Naive thymus-derived CD8-positive, alpha-beta T cell (primary cell): ENCODE measurements around the gene GMPPA. TPM values are rescaled to one million over a fixed set of nuclear protein-coding genes. Genes with fewer than 3 reads are reported as not detected.

Source experiments
- ATAC-seq, 2 donors: fragments of 150-1000 bp; cut with Tn5 transposase in 1 of 2; sonication (Bioruptor Pico), chemical (Tn5 transposase) in 1 of 2; 1 replicate in 1 of 2; 2 replicates in 1 of 2; pipeline ENCODE4 v1.10.0; 2021; ENCODE audit warnings: mild to moderate bottlenecking in 2 of 2, moderate library complexity in 2 of 2
- POLR2A ChIA-PET: fragments of 350-600 bp; sonication (Branson Sonifier 250); formaldehyde crosslinking; loops from one replicate; lab custom pipeline; 2021; ENCODE audit warnings: antibody characterized with exemption; lab: Charles Lee
- DNase-seq, 10 donors: peaks; one replicate each; pipeline versions ENCODE4 v3.0.0 to v3.0.0-alpha.2; 2020 to 2022
- H3K27ac Mint-ChIP-seq, 10 donors: one replicate each; pipeline ENCODE4 v1.8.0; 2020 to 2022; ENCODE audit warnings: mild to moderate bottlenecking in 10 of 10, mixed read lengths in 10 of 10, moderate library complexity in 4 of 10, inconsistent platforms in 1 of 10
- H3K27me3 Mint-ChIP-seq, 5 donors: one replicate each; pipeline ENCODE4 v1.8.0; 2021 to 2022; ENCODE audit warnings: mixed read lengths in 5 of 5
- H3K36me3 Mint-ChIP-seq, 3 donors: one replicate each; pipeline ENCODE4 v1.8.0; 2020 to 2022; ENCODE audit warnings: mixed read lengths in 3 of 3, mild to moderate bottlenecking in 2 of 3, inconsistent platforms in 1 of 3
- H3K4me1 Mint-ChIP-seq, 4 donors: one replicate each; pipeline ENCODE4 v1.8.0; 2021 to 2022; ENCODE audit warnings: mixed read lengths in 4 of 4
- H3K4me3 Mint-ChIP-seq, 10 donors: one replicate each; pipeline ENCODE4 v1.8.0; 2020 to 2022; ENCODE audit warnings: mild to moderate bottlenecking in 10 of 10, mixed read lengths in 10 of 10, moderate library complexity in 6 of 10, inconsistent platforms in 1 of 10
- H3K9me3 Mint-ChIP-seq, 9 donors: one replicate each; pipeline ENCODE4 v1.8.0; 2020 to 2022; ENCODE audit warnings: mixed read lengths in 9 of 9, mild to moderate bottlenecking in 3 of 9, inconsistent platforms in 1 of 9, moderate library complexity in 1 of 9
- microRNA-seq: library from miRNA; unstranded; fragments of <30 nt; microRNA quantifications from one replicate; pipeline ENCODE4 v1.2.0, GENCODE V29; 2022; ENCODE audit warnings: borderline microRNAs expressed
- polyA plus RNA-seq, 3 donors: library from polyadenylated mRNA; unstranded; fragments of 300-500 nt; fragmentation: Illumina TruSeq; gene quantifications; one replicate each; pipeline ENCODE4 v1.2.3, GENCODE V29; 2021
- total RNA-seq, 8 experiments: library from RNA in 2 of 8; stranded (reverse) in 2 of 8; gene quantifications; one replicate each; pipeline ENCODE4 v1.2.3 and lab custom pipeline; 2021 to 2026

The GMPPA gene
- total and polyA plus RNA-seq, 5 experiments from 2014 or later: 12.1 to 26.9 (median 22.0) TPM

DNA sequence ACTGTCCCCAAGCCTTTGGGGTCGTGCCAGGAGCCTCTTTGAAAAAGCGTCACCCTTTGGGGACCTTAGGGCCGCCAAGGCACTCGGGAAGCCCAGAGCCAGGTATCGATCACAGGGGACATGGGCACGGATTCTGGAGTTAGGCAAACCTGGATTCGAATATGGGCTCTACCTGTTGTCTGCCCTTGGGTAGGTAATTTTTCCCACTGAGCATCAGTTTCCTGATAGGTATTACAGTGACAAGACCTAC, 54.4 kb downstream of the GMPPA start:
- ATAC-seq (no peak), DNase-seq (no peak)
- H3K27ac Mint-ChIP-seq: peak overlapping the region in 1 of 10 donors; percentile 62
- H3K9me3 Mint-ChIP-seq: no peaks in the 10 kb centered on the region
- peaks cover 7 to 16% (median 11%) of the 10 kb centered on the region in 4 donors for H3K4me1 Mint-ChIP-seq
- H3K36me3 Mint-ChIP-seq: no peaks in the 10 kb centered on the region
- peak overlapping the region; percentile 11 to 84 (median 64) for H3K4me3 Mint-ChIP-seq
- H3K27me3 Mint-ChIP-seq: peaks cover 23 to 57% (median 35%) of the 10 kb centered on the region in 5 donors
- POLR2A ChIA-PET: interaction anchor here (1.5 kb wide), 1 partner anchor 55 kb away, joined by 4 read pairs; the partner anchor contains the start of gene GMPPA

DNA sequence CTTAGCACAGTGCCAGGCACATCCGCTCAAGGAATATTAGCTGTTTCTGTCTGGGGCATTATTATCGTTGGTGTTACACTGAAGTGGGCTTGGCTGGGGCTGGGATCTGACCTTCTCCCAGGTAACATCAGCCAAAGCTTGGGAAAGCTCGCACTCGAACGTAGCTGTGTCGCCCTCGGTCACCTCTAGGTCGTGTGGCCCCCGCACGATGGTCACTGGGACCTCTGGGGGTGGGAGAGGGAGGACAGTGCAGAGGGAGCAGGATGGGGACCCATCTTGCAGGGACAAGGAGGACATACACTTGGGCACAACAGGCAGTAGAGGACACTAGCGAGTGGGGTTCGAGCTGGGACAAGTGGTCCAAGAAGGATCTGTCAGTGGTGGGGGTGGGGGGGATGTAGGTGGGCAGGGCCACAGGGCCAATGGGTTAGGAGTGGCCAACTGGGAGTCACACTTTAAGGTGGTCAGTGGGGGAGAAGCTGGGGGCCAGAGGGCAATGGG, 54.8 kb downstream of the GMPPA start:
- POLR2A ChIA-PET: no interaction called here
- no peaks in the 10 kb centered on the region for H3K9me3 Mint-ChIP-seq
- no peak for DNase-seq
- H3K27me3 Mint-ChIP-seq: peaks cover 20 to 55% (median 31%) of the 10 kb centered on the region in 5 donors
- H3K27ac Mint-ChIP-seq: no peak overlapping the region
- ATAC-seq: no peak
- H3K36me3 Mint-ChIP-seq: no peaks in the 10 kb centered on the region
- H3K4me1 Mint-ChIP-seq: peaks cover 7 to 16% (median 11%) of the 10 kb centered on the region in 4 donors
- H3K4me3 Mint-ChIP-seq: peak overlapping the region; percentile 11 to 84 (median 64)

DNA sequence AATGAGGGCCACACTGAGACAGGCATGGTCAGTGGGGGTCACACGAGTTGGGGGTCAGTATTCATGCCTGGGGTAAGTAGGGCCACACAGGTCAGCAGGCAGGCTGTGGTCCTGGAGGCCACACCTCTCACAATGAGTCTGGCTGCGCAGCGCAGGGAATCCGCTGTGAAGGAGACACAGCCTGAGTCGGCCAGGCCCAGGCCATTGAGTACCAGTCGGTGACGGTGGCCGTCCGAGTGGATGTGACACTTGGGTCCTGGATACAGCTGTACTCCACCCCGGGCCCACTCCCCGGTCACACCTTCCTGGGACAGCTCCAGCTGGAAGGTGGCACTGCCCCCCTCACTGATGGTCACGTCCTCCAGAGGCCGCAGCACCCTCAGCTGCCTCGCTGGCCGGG, 55.7 kb downstream of the GMPPA start:
- Mint-ChIP-seq H3K27ac (no peak overlapping the region), H3K36me3 (no peaks in the 10 kb centered on the region), H3K4me3 (peak overlapping the region in 2 of 10 donors; percentile 22 to 41), H3K27me3 (peaks cover 17 to 57% (median 30%) of the 10 kb centered on the region in 5 donors), H3K9me3 (no peaks in the 10 kb centered on the region), H3K4me1 (peaks cover 7 to 16% (median 11%) of the 10 kb centered on the region in 4 donors)
- POLR2A ChIA-PET: no interaction called here
- no peak for DNase-seq
- no peak for ATAC-seq

DNA sequence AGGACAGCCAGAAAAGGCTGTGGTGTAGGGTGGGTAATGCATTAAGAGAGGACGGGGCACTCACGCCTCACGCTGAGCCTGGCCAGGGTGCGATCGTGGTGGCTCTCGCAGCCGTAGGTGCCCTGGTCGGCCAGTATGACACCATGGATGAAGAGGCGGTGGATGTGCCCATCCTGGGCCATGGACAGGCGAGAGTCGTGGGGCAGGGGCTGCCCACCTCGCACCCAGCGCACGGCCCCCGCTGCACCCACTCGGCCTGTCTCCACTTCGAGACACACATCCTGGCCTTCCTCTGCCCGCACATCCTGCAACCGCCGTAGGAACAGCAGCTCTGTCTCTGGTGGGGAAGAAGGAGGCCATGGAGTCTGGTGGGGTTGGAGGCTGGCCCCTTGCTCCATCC, 57.3 kb downstream of the GMPPA start:
- POLR2A ChIA-PET: no interaction called here
- Mint-ChIP-seq H3K27me3 (peaks cover 16 to 55% (median 32%) of the 10 kb centered on the region in 5 donors), H3K27ac (no peak overlapping the region), H3K9me3 (no peaks in the 10 kb centered on the region), H3K36me3 (no peaks in the 10 kb centered on the region), H3K4me1 (peaks cover 5 to 13% (median 11%) of the 10 kb centered on the region in 4 donors), H3K4me3 (no peak overlapping the region)
- ATAC-seq (no peak), DNase-seq (peak in 1 of 10 donors; percentile 50)

DNA sequence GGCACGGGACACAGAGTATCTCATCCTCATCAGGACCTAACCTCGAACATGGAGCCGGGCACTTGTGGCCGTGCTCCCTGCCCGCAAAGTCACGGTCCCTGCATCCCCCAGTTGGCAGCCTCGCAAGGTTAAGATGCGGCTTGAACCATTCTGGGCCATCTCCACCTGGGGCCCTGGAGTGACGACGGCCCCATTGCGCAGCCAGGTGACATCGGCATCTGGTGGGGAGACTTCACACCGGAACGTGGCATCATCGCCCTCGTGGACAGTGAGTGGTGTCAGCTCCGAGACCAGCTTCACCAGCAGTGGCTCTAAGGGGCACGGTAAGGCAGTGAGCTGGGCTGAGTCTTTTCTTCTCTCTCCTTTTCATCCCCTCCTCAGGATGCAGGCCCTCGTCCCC, 57.7 kb downstream of the GMPPA start:
- Mint-ChIP-seq H3K27me3 (peaks cover 14 to 55% (median 31%) of the 10 kb centered on the region in 5 donors), H3K27ac (no peak overlapping the region), H3K4me3 (no peak overlapping the region), H3K36me3 (no peaks in the 10 kb centered on the region), H3K9me3 (no peaks in the 10 kb centered on the region), H3K4me1 (peaks cover 4 to 10% (median 10%) of the 10 kb centered on the region in 4 donors)
- no peak for ATAC-seq
- DNase-seq: no peak
- POLR2A ChIA-PET: no interaction called here

Small RNA genes within 50 kb of the gene (microRNA-seq; reads per million reads assigned to microRNA genes)
- not detected for gene MIR3132

Other genes starting within 250 kb of the GMPPA start
- gene TUBA4B, start 245.6 kb upstream of the GMPPA start, total RNA-seq: not detected
- gene TUBA4B, start 245.6 kb upstream of the GMPPA start, polyA plus RNA-seq: not detected
- 100 to 1,000 TPM; 143 to 144 TPM for gene TUBA4A, start 245.0 kb upstream of the GMPPA start, total RNA-seq
- 100 to 1,000 TPM; 107 to 275 (median 122) TPM for gene TUBA4A, start 245.0 kb upstream of the GMPPA start, polyA plus RNA-seq
- gene DNAJB2, start 219.5 kb upstream of the GMPPA start, total RNA-seq: 100 to 1,000 TPM; 102 to 105 TPM
- 1 to 10 TPM; 5.0 to 6.6 (median 5.9) TPM for gene DNAJB2, start 219.5 kb upstream of the GMPPA start, polyA plus RNA-seq
- not detected for gene PTPRN, start 189.5 kb upstream of the GMPPA start, total RNA-seq
- under 1 TPM in 2 of 3 donors, not detected in 1; 0.27 to 0.31 TPM for gene PTPRN, start 189.5 kb upstream of the GMPPA start, polyA plus RNA-seq
- gene RESP18, start 166.1 kb upstream of the GMPPA start, total RNA-seq: not detected
- not detected for gene RESP18, start 166.1 kb upstream of the GMPPA start, polyA plus RNA-seq
- 10 to 100 TPM; 81.9 to 89.1 TPM for gene DNPEP, start 111.0 kb upstream of the GMPPA start, total RNA-seq
- 10 to 100 TPM; 51.2 to 62.6 (median 53.1) TPM for gene DNPEP, start 111.0 kb upstream of the GMPPA start, polyA plus RNA-seq
- not detected for gene DES, start 80.5 kb upstream of the GMPPA start, total RNA-seq
- gene DES, start 80.5 kb upstream of the GMPPA start, polyA plus RNA-seq: not detected
- gene SPEG, start 64.0 kb upstream of the GMPPA start, total RNA-seq: 10 to 100 TPM; 20.3 to 22.5 TPM
- 1 to 10 TPM; 1.6 to 3.0 (median 2.7) TPM for gene SPEG, start 64.0 kb upstream of the GMPPA start, polyA plus RNA-seq
- under 1 TPM; 0.21 to 0.30 TPM for gene ASIC4, start 15.6 kb downstream of the GMPPA start, total RNA-seq
- not detected for gene ASIC4, start 15.6 kb downstream of the GMPPA start, polyA plus RNA-seq
- gene CHPF, start 44.9 kb downstream of the GMPPA start, total RNA-seq: 1 to 10 TPM; 3.7 to 3.8 TPM
- 1 to 10 TPM; 3.8 to 4.2 (median 4.2) TPM for gene CHPF, start 44.9 kb downstream of the GMPPA start, polyA plus RNA-seq
- under 1 TPM; 0.36 to 0.49 TPM for gene TMEM198, start 45.1 kb downstream of the GMPPA start, total RNA-seq
- under 1 TPM in 1 of 3 donors, not detected in 2; 0.21 TPM for gene TMEM198, start 45.1 kb downstream of the GMPPA start, polyA plus RNA-seq
- gene OBSL1, start 72.6 kb downstream of the GMPPA start, total RNA-seq: 1 to 10 TPM in 1 of 2 experiments, under 1 TPM in 1; 0.96 to 1.1 TPM
- gene OBSL1, start 72.6 kb downstream of the GMPPA start, polyA plus RNA-seq: not detected
- not detected for gene INHA, start 73.4 kb downstream of the GMPPA start, total RNA-seq
- not detected for gene INHA, start 73.4 kb downstream of the GMPPA start, polyA plus RNA-seq
- 10 to 100 TPM; 42.7 to 50.2 TPM for gene STK11IP, start 99.0 kb downstream of the GMPPA start, total RNA-seq
- gene STK11IP, start 99.0 kb downstream of the GMPPA start, polyA plus RNA-seq: 1 to 10 TPM; 5.4 to 9.3 (median 6.6) TPM
- under 1 TPM; 0.19 to 0.36 TPM for gene SLC4A3, start 128.7 kb downstream of the GMPPA start, total RNA-seq
- not detected for gene SLC4A3, start 128.7 kb downstream of the GMPPA start, polyA plus RNA-seq